HG03097 (cell line): ENCODE measurements around the gene NFATC1.

Experiments
- ATAC-seq: cut with Tn5 transposase; IDR thresholded peaks from one replicate; pipeline ENCODE4 v1.9.1; 2021; ENCODE audit not compliant: unreplicated experiment, low FRiP score

The NFATC1 gene

DNA sequence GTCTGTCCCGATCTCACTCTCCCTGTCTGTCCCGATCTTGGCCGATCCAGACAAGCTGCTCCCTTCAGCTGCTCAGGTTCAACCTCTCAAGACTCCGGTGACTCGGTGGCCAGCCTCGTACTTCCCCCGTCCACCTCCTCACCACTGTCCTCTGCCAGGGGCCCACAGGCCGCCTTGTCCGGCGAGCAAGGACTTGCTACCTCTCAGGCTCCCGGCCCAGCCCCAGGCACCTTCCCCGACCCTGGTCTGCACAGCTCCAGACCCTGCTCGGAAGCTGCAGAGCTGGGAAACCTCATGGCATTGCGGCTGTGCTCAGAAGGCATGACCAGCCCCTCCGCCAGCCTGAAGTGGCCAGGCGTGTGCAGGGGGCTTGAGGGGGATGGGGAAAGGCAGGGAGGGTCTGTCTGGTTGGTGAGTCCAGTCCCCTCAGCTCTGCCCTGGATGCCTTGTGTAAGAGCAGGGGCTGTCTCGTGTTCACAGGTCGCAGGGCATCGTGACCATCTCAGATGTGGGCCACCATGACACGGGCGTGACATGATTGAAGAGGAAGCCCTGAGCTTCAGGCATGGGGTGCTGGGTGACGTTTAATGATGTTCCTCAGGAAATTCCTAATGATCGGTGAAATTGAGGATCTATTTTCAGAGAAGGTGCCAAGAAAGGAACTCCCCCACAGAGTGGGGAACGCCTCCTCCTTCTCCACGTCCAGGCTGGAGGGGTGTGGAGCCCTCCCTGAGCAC lies 162.6 kb downstream of the NFATC1 start:
- ATAC-seq: no peak

DNA sequence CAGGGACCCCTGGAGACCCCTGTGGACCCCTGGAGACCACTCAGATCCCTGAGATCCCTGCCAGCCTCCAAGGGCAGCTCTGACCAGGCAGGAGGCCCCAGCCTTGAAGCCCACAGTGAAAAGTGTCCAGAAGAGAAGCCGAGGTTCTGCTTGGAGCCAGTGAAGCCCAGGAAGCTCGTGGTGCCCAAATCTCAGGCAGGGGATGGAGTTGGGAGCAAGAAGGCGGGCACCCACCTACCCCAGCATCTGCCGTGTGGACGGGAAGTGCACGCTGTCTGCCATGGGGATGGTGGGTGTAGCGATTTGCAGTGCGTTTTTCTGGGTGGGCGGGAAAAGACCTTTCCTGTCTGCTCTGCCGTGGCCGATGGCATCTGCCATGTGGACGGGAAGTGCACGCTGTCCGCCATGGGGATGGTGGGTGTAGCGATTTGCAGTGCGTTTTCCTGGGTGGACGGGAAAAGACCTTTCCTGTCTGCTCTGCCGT lies 163.2 kb downstream of the NFATC1 start:
- ATAC-seq: no peak

DNA sequence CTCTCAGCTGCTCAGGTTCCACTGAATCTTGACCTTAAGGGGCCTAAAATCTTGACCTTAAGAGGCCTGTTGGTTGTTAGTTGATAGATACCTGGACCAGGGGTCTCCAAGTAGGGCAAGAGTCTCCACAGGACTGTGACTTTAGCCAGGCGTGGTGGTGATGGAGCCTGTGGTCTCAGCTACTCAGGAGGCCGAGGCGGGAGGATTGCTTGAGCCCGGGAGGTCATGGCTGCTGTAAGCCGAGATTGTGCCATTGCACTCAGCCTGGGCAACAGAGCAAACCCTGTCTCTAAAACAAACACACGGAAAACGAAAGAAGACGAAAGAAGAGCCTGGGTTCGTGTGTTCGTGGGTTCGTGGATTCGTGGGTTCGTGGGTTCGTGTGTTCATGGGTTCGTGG lies 163.7 kb downstream of the NFATC1 start:
- ATAC-seq: no peak

DNA sequence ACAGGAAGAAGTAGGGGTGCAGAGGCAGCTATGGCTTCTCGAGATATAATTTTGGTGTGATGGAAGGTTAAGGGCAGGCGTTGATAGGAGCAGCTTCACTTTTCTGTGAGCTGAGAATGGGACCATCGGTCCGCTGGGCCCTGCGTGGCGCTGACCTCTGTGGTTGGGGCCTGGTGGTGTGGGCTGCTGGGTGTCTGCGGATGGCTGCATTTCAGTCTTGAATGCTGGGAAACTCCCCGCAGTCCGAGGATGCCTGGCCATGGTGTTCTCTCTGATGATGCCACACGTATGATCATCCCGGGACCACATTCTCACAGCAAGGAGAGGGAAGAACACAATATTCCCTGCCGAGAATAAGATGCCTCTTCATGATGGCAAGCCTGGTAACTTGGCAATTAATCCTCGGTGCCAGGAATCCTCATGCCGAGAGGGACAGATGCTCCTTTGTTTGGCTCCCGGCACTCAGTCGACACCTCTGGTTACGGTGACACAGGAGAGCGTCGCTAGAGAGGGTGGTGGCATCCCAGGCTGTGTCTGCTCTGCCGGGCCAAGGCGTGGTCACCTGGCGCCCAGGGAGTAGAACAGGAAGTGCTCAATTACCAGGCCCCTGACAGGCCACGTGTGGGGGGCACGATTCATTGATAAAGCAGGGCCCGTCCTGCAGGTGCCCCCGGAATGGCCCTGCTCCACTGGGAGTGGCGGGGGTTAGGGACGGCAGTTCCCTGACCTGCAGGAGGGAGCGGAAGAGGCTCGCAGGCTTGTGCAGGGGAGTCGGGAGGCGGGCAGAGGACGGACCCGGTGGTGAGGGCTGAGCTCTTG lies 164.5 kb downstream of the NFATC1 start:
- ATAC-seq: no peak

DNA sequence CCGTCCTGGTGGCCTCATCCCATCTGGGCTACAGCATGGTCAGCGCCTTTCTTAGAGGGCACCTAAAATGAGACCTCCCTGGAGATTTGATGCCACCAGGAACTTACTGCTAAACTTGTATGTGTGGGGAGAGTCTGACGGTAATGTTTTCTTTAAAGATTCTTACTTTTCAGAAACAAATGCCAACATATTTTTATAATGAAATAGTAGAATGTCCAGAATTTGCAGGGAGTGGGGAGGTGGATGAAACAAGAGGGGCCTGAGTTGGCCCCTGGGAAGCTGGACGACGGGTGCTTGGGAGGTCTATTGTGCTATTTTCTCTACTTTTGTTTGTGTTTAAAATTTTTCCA lies 165.1 kb downstream of the NFATC1 start:
- no peak for ATAC-seq

DNA sequence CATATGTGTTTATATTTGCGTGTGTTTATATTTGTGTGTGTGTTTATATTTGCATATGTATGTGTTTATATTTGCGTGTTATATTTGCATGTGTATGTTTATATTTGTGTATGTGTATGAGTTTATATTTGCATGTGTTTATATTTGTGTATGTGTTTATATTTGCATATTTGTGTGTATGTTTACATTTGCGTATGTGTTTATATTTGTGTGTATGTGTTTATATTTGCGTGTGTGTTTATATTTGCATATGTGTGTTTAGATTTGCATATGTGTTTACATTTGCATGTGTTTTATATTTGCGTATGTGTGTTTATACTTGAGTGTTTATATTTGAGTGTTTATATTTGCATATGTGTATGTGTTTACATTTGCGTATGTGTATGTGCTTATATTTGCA lies 168.2 kb downstream of the NFATC1 start:
- ATAC-seq: no peak

DNA sequence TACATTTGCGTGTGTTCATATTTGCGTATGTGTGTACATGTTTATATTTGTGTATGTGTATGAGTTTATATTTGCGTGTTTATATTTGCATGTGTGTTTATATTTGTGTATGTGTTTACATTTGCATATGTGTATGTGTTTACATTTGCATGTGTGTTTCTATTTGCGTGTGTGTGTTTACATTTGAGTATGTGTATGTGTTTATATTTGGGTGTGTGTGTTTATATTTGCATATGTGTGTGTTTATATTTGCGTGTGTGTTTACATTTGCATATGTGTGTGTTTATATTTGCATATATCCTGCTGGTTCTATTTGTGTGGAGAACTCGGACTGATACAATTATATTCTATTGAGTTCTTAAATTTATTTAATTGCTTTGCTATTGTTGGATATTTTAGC lies 168.7 kb downstream of the NFATC1 start:
- no peak for ATAC-seq

DNA sequence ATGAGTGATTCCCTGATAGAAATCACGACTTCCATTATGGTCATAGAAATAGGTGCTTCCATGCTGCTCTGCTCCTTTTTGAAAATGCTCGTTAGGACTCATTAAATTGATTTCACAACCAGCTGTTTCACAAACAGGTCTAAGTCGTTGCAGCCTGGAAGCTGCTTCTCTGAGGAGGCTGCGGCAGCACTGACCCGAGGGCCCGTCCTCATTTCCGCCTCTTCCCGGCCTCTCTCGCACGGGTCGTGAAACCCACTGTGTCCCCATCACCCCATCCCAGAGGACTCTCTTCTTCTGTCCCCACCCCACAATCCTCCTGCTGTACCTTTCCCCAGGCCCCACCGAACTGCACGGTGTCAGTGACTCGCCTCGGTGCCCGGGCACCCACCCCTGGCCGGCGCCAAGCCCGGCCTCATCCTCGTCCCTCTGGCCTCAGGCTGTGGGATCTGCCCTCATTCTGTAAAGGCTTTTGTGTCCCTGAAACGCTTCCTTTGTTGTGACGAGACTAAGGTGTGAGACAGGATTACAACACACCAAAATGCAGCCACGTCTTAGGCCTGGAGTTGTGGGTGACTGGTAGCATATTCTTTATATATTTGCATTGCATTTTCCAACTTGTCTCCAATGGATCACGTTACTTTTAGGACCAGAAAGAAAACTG lies 171.2 kb downstream of the NFATC1 start:
- ATAC-seq: no peak

DNA sequence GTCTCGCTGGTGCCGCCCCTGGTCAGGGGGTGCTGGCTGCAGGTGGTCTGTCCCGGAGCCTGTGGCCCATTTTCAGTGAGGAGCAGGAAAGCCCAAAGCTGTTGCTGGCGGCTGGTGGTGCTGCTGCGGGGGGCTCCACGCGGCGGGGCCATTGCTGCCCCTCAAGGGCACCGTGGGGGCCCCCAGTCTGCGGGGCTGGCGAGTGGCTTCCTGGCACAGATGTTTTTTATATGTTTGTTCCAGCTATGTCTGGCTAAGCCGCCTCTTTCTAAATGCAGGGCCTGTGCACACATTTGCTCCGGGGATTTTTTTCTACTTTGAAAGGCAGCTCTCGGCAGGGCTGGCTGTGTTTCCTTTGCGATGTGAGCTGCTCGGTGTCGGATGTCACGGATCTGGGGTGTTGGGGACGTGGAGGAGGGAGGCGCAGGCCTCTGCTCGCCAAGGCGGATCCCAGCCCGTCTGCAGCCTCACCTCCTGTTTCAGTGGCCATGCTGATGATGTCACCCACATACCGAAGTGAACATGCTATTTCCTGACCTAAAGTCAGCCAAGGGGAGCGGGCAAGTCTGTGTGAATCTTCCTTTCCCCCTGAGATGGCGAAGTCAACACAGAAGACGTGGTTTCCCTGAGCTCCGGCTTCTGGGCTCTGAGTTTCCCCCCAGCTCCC lies 171.9 kb downstream of the NFATC1 start:
- ATAC-seq: no peak

DNA sequence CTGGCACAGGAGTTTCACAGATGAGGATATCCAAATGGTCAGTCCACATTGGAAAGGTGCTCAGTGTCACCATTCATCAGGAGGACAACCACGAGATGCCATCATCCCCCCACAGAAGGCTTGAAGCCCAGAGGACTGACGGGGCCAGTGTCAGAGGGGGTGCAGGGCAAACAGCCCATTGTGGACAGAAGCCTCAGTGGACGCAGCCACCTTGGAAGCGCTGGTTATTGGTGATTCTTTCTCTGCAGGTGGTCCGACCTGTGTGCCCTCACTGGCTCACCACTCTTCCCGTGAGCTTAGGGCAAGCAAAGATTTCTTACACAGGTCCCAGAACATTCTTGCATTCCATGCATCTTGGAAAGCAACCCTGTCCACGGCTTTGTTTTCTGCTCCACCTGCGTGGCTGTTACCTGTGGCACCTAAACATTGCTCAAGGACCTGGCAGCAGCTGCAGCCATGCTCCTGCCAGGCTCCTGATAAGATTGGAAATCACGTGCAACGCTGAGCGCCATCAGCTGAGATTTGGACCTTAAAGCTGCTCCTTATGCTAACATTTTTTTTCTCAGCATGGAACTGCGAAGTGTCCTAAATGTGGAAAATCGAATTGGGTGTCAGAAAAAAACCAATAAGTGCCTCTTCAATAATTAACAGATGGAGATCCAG lies 172.9 kb downstream of the NFATC1 start:
- no peak for ATAC-seq

DNA sequence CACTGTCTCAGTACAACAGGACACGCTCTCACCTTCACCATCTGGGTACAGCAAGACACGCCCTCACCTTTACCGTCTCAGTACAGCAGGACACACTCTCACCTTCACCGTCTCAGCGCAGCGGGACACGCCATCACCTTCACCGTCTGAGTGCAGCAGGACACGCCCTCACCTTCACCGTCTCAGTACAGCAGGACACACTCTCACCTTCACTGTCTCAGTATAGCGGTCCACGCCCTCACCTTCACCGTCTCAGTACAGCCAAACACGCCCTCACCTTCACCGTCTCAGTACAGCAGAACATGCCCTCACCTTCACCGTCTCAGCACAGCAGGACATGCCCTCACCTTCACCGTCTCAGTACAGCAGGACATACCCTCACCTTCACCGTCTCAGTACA lies 174.0 kb downstream of the NFATC1 start:
- ATAC-seq: no peak

DNA sequence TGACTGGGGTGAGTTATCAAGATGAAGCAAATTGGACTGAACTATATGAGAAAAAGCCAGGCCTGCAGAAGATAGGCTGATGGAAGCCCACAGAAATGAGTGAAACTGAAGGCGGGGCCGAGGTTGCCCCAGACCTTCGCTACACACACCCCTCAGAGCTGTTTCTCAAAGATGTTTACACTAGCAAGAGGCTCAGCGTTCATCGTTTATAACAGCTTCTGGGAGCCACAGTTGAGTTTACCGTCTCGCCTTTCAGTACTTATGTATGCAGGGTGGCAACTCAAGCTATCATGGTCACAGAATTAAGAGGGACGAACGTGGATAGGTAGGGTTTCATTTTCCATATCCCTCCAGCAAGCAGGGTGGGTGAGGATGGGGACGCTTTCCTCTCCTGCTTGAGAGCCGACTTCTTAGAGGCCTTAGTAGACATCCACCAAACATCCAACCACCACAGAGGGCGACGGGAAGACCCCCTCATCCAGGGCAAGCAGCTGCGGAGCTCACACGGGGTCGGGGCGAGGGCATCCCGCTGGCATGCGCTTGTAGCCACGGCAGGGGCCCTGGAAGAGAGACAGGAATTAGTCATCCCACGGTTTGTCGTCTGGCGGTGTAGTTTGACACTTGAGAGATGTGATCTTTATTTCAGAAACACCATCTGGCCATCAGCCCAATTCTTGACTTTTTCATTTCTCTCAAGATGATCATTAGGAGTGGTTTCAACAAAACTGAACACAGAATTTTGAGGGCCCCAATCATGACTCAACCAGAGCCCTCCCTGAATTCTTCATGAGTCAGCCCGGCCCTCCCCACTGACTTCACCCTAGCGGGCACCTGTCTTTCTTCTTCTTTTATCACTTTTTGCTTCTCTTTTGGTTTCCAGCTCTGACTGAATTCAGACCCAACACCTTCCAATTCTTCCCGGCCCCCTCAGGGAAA lies 174.8 kb downstream of the NFATC1 start:
- no peak for ATAC-seq

DNA sequence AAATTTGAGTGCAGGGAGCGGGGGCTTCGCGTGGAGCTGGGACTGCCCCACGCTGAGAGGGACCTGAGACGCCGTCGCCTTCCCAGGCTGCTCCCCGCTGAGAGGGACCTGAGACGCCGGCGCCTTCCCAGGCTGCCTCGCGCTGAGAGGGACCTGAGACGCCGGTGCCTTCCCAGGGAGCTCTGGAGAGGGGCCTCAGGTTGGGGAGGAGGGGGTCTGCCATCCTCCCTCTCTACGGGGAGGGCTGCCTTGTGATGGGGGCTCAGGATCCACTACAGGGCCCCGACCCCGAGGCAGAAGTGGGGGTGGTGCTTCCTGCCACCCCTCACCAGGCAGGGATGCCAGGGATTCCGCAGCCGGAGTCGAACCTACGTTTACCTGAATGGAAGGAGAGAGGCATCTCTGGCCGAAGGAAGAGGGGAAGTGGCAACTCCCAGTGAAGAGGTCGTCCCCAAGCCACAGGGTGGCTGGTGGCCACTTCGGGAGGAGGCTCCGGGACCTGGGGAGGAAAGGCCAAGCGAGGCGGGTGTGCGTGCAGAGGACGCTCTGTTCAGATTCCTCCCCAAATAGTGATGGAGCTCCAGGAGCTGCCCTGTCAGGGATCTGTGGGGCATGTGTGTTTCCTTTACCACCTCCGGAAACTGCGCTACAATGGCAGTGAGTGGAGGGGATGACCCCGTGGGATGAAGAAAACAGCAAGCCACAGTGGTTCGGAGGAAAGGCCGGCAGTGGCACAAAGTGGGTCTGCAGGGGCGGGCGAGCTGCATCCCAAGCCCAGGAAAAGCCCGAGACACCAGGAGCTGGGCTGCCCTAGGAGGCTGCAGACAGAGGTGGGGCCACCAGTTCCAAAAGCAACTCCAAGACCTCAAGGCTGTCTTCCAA lies 175.7 kb downstream of the NFATC1 start:
- ATAC-seq: no peak

DNA sequence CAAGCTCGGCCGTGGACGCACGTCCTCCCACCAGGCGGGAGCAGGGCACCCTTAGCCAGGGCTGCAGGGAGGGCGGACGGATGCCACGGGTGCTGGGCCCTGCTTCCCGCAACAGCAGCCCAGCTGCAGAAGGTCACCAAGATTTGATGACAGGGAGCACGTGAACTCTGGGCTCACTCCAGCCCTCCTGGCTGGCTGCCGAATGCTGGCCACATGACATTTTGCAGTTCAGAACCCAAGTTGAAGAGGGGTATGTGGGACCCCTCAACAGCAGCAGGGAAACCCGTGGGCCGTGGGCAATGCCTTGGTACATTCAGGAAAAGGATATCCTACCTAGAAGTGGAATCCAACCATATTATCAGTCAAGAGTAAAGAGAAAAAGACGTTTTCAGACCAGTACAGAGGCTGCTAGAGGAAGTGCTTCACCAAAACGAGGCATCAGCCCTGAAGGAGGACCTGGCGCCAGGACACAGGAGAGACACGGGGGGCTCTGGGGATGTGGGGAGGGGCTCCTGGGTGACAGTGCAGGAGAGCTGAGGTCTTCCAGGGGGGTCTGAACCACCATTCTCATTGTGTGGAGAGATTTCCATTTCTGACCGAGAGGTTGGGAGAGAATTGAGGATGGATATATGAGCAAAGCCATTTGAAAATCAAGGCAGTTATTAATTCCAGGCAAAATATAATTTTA lies 176.5 kb downstream of the NFATC1 start:
- ATAC-seq: no peak

DNA sequence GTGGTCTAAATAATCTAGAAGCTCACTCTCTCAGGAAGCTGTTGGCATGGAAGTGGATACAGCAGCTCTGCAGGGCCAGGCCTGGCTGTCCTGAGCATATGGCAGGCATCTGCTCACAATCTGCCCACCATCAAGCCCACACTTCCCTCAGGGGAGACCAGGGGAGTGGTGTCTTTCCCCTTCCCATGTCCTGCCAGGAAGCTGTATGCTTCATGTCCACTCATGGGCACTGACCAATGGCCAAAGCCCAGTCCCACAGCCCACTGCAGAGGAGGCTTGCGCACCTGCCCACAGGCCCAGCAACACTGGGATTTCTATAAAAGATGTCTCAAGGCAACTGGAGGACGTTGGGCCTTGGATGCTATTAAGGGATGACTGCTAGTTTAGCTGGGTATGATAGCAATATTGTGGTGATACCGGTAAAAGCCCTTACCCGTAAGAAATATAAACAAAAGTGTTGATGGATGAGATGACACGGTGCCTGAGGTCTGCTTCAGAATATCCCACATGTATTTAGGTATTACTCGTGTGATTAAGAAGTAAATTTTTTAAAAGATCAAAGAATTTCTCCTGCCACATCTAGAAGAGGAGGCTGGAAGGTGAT lies 177.2 kb downstream of the NFATC1 start:
- ATAC-seq: no peak

DNA sequence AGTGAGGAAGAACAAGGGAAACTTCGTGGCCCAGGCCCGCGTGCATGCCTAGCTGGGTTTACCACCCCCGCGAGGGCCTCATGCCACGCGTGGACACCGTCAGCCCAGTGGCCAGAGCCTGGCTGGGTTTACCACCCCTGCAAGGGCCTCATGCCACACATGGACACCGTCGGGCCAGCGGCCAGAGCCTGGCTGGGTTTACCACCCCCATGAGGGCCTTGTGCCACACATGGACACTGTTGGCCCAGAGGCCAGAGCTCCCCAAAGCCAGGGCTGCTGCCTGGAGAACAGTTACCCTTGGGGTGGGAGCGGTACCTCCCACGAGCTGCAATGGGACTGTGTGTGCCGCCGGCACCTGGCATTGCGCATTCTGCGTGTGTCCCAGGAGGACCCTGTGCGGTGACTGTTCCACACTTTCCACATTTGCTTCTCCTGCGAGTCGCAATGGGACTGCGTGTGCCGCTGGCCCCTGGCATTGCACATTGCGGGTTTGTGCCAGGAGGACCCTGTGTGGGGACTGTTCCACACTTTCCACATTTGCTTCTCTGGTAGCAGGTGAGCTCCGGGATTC lies 178.3 kb downstream of the NFATC1 start:
- ATAC-seq: no peak

DNA sequence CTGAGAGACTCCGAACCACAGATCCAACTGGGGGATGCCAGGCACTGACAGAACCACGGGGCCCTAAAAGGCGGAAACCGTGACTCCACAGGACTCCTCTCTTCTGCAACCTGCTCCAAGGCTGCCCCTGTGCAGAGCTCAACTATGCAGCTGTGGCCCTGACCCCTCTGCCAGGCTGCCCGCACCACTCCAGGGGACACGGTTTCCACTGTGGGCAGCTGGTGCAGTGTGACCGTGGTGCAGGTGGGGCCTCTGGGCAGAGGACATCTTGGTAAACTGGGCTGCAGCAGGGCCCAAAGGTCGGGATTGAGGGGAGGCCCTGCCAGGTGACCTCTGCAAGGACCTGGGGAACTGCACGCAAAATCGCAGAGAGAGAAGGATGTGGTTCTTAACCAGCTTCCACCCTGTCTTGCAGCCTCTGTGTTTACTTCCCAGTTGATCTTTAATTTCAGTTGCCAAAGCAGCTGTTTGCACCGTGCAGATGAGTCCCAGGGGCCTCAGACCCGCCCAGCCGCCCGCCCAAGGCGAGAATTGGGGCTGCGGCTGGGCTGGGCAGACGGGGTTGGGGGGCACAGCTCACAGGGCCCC lies 179.3 kb downstream of the NFATC1 start:
- no peak for ATAC-seq
